HG03097 (cell line): ENCODE results near the gene CEP128.

Experiments
- ATAC-seq: cut with Tn5 transposase; IDR thresholded peaks from one replicate; pipeline ENCODE4 v1.9.1; 2021; ENCODE audit not compliant: unreplicated experiment, low FRiP score

Gene CEP128

GRCh38 chr14:80906336-80906735, 35.2 kb downstream of the CEP128 start:
- ATAC-seq, result no peak

GRCh38 chr14:80902608-80903007, 38.9 kb downstream of the CEP128 start:
- no peak for ATAC-seq

- ATAC-seq, result no peak
These were observed 39.7 kb downstream of the CEP128 start for GRCh38 chr14:80901822-80902221.

DNA sequence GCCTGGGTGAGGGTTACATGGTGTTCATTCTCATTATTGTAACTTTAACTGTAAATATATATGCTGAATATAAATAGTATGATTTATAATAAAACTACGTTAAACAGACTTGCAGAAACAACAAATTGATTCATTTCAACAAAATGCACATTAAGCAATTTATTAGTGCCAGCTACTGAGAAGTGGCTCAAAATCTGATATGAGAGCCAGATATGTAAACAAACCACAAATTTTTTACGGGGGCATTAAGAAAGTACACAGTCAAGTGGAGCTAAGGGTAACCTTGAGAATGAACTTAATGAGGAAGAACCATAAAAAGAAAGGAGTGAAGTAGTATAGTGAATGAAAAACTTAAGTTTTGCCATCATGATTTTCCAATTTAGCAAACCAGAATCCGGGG, 40.3 kb downstream of the CEP128 start:
- ATAC-seq, result no peak

DNA sequence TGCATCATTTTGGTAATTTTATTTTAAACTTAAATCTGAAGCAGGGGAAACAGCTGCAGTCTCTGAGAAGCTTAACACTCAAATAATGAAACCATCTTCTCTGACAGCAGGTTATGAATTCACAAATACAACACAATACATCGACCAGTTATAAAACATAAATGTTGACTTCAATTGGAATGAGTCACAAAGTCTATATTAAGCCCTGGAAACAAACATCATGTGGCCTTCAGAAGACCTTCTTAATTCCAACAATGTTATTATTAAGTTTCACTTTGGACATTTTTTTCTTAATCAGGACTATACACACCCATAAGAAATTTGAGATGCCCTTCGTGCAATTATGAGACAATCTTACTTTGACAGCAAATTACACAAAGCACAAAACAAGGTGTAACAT, 68.9 kb downstream of the CEP128 start:
- ATAC-seq, result no peak

DNA sequence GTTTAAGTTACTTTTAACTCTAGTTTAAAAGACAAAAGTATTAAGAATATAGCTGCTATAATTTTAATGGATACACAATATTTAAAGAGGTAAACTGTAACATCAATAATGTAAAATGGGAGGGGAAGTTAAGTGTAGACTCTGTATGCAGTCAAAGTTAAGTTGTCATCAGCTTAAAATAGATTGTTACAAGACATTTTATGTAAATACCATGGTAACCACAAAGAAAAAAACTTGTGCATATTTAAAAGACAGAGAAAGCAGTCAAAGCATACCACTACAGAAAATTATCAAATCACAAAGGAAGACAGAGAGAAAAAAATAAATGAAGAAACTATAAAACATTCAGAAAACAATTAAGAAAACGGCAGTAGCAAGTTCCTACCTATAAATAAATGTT, 73.3 kb downstream of the CEP128 start:
- no peak for ATAC-seq

DNA sequence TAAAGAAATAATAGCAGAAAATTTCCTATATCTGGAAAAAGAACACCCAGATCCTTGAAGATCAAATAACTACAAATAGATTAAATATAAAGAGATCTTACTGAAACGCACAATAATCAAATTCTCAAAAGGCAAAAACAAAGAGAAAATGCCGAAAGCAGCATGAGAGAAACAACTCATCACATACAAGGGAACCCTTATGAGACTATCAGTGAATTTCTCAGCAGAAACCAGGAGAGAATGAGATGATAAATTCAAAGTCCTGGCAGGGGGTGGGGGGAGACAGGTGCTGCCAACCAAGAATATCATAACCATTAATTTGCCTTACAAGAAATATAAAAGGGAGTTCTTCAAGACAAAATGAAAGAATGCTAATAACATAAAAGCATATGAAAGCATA, 73.7 kb downstream of the CEP128 start:
- ATAC-seq, result no peak

DNA sequence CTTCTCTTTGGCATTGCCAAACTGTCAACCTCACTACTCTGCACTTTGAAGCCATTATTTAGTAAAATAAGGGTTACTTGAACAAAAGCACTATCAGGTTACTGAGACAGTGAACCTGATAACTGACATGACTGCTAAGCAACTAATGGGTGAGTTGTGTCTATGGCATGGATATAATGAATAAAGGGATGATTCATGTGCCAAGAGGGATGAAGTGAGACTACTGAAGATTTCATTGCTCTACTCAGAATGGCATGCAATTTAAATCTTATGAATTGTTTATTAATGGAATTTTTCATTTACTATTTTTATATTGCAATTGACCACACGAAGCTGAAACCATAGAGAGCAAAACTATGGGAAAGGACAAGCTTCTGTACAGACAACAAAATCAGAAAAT, 74.4 kb downstream of the CEP128 start:
- no peak for ATAC-seq

- no peak for ATAC-seq
These were observed 76.0 kb downstream of the CEP128 start for GRCh38 chr14:80865565-80865964.

DNA sequence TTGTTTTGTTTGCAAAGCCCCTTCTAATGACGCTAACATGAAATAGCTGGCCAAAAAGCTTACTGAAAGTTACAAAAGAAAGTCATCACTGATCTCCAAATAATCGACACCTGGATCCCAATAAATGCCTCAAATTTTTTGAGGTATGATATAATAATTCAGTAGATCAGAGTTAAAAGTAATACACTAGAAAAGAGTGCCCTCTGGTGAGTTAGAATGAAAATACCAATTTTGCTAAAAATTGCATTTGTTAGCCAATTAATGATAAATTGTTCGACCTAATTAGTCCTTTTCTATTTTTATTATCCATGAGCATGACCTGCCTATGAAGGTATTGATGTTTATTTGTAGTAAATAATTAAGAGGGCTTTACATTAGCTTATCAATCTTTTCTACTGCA, 78.6 kb downstream of the CEP128 start:
- ATAC-seq, result no peak

- no peak for ATAC-seq
These were observed 79.0 kb downstream of the CEP128 start for GRCh38 chr14:80862541-80862940.

GRCh38 chr14:80850197-80850814, 91.2 kb downstream of the CEP128 start:
- no peak for ATAC-seq

DNA sequence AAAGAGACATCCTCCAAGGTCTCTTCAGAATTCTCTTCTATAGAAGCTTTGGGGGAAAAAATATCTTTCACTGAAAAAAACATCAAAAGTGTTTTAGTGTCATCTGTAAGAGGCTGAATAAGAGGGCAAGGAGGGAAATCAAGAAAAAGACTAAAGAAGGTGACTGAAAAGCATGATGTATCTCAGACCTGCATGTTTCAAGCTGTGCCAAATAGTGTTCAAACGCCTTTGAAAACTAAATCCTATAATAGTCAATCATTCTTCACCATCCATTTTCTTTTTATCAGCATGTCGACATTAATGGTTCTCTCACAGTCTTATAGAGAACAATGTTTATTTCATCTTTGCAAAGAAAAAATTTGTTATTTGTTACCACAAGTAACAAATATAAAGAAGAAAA, 94.5 kb downstream of the CEP128 start:
- ATAC-seq, result no peak

DNA sequence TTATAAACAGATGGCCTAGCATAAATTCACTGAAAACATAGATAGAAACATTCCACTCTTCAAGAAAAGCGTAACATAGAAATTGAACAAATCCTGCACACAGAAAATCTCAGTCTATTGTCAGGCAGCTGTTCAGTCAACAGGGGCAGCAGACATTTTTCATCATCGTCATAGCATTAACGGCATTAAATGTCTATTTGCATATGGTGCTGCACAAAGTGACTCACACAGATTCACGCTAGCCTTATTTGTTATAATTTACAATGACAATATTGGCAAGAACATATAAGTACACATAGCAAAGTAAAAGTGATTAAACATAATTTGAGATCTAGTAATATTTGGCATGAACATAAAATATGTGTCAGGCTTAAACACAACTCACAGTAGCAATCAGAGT, 95.7 kb downstream of the CEP128 start:
- ATAC-seq, result no peak

DNA sequence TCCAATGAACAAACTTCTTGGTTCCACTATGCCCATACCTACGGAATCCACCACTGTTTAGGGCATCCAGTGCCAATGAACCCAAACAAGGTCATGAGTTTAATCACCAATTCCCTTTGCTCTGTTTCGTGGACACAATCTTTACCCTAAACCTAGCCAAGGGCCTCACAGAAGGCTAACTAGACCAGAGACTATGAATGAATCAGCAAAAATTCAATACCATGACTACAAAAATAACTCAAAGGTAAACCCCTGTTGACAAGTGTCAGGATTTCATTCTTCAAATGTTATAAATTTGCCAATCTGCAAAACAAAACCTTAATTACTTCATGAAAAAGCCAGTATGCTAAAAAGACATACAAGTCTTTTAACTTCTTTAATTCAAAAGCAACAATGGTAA, 96.7 kb downstream of the CEP128 start:
- no peak for ATAC-seq

- ATAC-seq, result no peak
These were observed 101.8 kb downstream of the CEP128 start for GRCh38 chr14:80839743-80840142.

GRCh38 chr14:80809663-80810062, 131.9 kb downstream of the CEP128 start:
- ATAC-seq, result peak; percentile 67

DNA sequence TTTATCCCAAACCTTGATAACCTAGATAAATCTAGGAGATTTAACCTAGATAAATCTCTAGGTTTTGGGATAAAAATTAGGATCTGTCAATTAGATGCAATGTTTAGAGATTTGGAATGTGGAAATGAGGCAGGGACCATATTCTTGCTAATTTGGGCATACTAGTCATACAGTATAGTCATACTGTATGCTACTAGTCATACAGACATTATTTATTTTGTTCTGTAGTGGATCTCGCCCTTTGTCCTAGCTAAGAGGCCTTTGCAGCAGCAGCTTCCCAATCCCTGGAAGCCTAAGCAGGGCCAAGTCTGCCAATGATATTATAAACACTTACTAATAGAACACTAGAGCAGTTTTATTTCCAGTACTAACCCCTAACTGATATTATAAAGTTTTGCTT, 136.4 kb downstream of the CEP128 start:
- no peak for ATAC-seq

DNA sequence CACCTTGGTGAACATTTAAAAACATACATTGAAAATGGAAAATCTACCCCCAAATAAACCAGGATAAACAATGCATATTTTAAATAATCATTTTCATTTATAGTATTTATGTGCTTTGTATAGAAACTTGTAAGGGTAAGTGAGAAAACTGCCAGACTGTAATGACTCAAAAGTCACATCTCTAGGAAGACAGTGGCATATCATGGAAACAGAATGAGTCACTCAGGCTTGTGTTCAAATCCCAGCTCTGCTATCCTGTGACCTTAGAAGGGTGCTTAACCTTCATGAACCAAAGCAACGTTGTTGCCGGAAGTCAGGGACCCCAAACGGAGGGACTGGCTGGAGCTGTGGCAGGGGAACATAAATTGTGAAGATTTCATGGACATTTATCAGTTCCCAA, 142.7 kb downstream of the CEP128 start:
- ATAC-seq, result no peak

- no peak for ATAC-seq
These were observed 143.3 kb downstream of the CEP128 start for GRCh38 chr14:80798211-80798610.

- no peak for ATAC-seq
These were observed 148.8 kb downstream of the CEP128 start for GRCh38 chr14:80792771-80793170.

DNA sequence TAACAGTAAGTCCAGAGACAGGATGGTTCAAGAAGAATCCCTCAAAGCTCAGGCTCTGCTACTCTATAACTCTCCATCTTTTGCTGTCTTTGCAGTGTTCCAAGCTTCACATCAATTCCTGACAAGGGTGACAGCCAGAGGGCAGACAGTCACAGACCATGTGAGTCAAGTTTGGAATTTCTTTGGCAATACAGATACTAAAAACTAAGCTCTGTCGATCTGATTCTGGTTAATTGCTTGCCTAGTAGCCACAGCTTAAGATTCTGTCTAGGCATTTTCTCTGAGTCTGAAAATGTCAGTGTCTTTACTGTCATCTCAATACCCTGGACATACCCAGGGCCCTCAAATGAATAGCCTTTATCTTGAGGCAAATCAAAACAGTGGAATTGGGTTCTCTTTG, 153.7 kb downstream of the CEP128 start:
- ATAC-seq, result no peak

GRCh38 chr14:80784820-80785219, 156.7 kb downstream of the CEP128 start:
- ATAC-seq, result no peak
